ENCODE measurements around the gene MYL3. TPM values are rescaled to one million over a fixed set of nuclear protein-coding genes. Genes with fewer than 3 reads are reported as not detected.
A peak's percentile ranks its signal among the peaks of the same experiment; 100 is the strongest.

MYL3 gene
- total and polyA plus RNA-seq, 2 experiments from 2014 or later: not detected

DNA sequence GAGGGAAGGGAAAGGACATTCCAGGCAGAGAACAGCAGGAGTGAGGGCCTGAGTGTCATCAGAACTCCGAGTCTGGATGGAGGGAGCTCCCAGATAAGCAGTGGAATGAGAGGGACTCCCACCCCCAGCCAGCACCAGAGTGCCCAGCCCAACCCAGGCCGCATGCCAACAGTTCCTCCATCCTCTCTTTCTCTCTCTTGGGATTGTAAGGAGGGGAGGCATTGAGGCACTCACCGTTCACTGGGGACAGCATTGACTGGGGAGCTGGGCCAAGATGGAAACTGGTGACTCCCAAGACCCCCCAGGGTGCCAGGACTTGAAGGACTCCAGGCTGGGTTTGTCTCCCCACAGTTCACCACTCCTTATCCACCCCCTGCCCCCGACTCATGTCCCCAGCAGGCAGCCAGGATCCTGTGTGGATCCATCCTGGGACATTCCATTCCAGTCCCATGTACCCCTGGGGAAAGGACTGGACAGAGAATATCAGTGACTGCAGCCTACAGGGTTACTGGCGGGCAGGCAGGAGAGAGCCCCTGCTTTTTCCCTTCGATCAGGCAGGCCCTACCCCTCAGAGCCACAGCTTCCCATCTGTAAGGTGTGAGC is 30.0 kb upstream of the MYL3 start:
- H3K27ac ChIP-seq (ENCODE audit: low read depth): no peak overlapping the region
- H3K79me2 ChIP-seq (replicated peaks; ENCODE audit: insufficient read depth): no peaks in the 10 kb centered on the region
- H3K36me3 ChIP-seq (ENCODE audit: insufficient read depth): no peaks in the 10 kb centered on the region
- peak overlapping the region; percentile 69 for H3K4me3 ChIP-seq
- no peaks in the 10 kb centered on the region for H3K9me2 ChIP-seq (ENCODE audit: insufficient read depth)
- DNase-seq (ENCODE audit: low spot score) (peak; percentile 28), ATAC-seq (peak; percentile 3)
- no peak overlapping the region for H3K27ac Mint-ChIP-seq
- H3K4me2 ChIP-seq: peak overlapping the region; percentile 91
- H3K27me3 ChIP-seq (ENCODE audit: insufficient read depth): peaks cover 59% of the 10 kb centered on the region
- TF ChIP-seq, protein P1, sequence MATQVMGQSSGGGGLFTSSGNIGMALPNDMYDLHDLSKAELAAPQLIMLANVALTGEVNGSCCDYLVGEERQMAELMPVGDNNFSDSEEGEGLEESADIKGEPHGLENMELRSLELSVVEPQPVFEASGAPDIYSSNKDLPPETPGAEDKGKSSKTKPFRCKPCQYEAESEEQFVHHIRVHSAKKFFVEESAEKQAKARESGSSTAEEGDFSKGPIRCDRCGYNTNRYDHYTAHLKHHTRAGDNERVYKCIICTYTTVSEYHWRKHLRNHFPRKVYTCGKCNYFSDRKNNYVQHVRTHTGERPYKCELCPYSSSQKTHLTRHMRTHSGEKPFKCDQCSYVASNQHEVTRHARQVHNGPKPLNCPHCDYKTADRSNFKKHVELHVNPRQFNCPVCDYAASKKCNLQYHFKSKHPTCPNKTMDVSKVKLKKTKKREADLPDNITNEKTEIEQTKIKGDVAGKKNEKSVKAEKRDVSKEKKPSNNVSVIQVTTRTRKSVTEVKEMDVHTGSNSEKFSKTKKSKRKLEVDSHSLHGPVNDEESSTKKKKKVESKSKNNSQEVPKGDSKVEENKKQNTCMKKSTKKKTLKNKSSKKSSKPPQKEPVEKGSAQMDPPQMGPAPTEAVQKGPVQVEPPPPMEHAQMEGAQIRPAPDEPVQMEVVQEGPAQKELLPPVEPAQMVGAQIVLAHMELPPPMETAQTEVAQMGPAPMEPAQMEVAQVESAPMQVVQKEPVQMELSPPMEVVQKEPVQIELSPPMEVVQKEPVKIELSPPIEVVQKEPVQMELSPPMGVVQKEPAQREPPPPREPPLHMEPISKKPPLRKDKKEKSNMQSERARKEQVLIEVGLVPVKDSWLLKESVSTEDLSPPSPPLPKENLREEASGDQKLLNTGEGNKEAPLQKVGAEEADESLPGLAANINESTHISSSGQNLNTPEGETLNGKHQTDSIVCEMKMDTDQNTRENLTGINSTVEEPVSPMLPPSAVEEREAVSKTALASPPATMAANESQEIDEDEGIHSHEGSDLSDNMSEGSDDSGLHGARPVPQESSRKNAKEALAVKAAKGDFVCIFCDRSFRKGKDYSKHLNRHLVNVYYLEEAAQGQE (IDR thresholded peaks at IDR 0.05; ENCODE audit: unreplicated experiment): no peak
- TF ChIP-seq CREB1 (CRISPR knock-in tag; IDR thresholded peaks at IDR 0.05; ENCODE audit: low read depth) (no peak), ZNF331 (CRISPR knock-in tag; IDR thresholded peaks at IDR 0.05; ENCODE audit: low read depth) (no peak), EZH2phosphoT487 (IDR thresholded peaks at IDR 0.05; ENCODE audit: unreplicated experiment) (no peak)
- peaks cover 63% of the 10 kb centered on the region for H3K27me3 Mint-ChIP-seq (ENCODE audit: insufficient read depth, low read depth, poor library complexity)
- H3K36me3 Mint-ChIP-seq (ENCODE audit: low read depth): no peaks in the 10 kb centered on the region
- H3K9me3 Mint-ChIP-seq: no peaks in the 10 kb centered on the region
- H4K20me1 ChIP-seq (replicated peaks; ENCODE audit: insufficient read depth): no peaks in the 10 kb centered on the region
- H2AFZ ChIP-seq: peak overlapping the region; percentile 99
- H3K4me1 ChIP-seq (ENCODE audit: insufficient read depth): peaks cover 14% of the 10 kb centered on the region
- H3F3A ChIP-seq (replicated peaks; ENCODE audit: low read depth): no peaks in the 10 kb centered on the region
- H3K4me1 Mint-ChIP-seq: peaks cover 11% of the 10 kb centered on the region
- peak overlapping the region; percentile 77 for H3K4me3 Mint-ChIP-seq

DNA sequence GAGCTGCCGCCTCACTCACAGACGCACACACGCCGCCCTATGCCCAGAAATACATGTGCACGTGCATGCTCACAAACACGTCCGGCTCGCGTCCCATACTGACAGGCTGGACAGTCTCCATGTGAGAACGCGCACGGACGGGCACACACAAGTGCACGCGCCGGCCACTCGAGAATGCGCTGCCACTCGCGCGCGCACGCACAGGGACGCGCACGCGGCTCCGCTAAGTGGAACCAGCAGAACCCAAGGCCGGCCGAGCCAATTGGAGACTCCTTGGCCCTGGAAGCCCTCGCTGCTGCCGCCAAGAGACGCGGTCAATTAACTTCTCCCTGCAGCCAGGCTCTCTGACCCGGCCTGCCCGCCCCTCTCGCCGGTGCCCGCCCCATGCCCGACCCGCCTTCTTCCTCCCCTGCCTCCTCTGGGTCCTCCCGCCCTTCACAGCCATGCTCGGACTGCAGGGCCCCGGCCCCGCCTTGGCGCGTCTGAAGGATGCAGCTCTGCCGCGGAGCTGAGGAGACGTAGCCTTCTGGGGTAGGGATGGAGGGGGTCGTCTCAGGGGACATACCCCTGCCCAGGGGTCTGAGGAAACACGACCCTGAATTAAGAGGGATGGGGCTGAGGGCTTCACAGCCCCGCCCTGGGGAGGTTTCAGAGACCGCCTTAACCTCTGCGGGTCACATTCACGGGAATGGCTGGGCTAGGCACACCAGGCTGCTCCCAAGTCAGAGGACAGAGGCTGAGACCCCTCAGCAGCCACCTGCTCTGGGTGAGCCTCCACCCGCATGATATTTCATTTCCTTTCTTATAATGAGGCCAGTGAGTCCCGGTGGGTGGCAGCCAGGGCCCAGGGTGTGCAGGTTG is 29.3 kb upstream of the MYL3 start:
- DNase-seq (ENCODE audit: low spot score) (peak; percentile 94), ATAC-seq (peak; percentile 93)
- Histone ChIP-seq H3K27me3 (ENCODE audit: insufficient read depth) (peaks cover 55% of the 10 kb centered on the region), H4K20me1 (replicated peaks; ENCODE audit: insufficient read depth) (no peaks in the 10 kb centered on the region), H3K4me2 (peak overlapping the region; percentile 91), H2AFZ (peak overlapping the region; percentile 99), H3K4me3 (peak overlapping the region; percentile 69), H3K79me2 (replicated peaks; ENCODE audit: insufficient read depth) (no peaks in the 10 kb centered on the region), H3F3A (replicated peaks; ENCODE audit: low read depth) (no peaks in the 10 kb centered on the region), H3K9me2 (ENCODE audit: insufficient read depth) (no peaks in the 10 kb centered on the region), H3K27ac (ENCODE audit: low read depth) (no peak overlapping the region), H3K4me1 (ENCODE audit: insufficient read depth) (peaks cover 21% of the 10 kb centered on the region), H3K36me3 (ENCODE audit: insufficient read depth) (no peaks in the 10 kb centered on the region)
- H3K27ac Mint-ChIP-seq: no peak overlapping the region
- TF ChIP-seq EZH2 (IDR thresholded peaks at IDR 0.05; ENCODE audit: low read depth, unreplicated experiment) (peak; percentile 48), POLR2AphosphoS5 (IDR thresholded peaks at IDR 0.05; ENCODE audit: low read depth) (peak; percentile 27; the same call in 1 of the 2 replicates), STAT1 (IDR thresholded peaks at IDR 0.05; ENCODE audit: unreplicated experiment) (no peak)
- TF ChIP-seq, protein P2, sequence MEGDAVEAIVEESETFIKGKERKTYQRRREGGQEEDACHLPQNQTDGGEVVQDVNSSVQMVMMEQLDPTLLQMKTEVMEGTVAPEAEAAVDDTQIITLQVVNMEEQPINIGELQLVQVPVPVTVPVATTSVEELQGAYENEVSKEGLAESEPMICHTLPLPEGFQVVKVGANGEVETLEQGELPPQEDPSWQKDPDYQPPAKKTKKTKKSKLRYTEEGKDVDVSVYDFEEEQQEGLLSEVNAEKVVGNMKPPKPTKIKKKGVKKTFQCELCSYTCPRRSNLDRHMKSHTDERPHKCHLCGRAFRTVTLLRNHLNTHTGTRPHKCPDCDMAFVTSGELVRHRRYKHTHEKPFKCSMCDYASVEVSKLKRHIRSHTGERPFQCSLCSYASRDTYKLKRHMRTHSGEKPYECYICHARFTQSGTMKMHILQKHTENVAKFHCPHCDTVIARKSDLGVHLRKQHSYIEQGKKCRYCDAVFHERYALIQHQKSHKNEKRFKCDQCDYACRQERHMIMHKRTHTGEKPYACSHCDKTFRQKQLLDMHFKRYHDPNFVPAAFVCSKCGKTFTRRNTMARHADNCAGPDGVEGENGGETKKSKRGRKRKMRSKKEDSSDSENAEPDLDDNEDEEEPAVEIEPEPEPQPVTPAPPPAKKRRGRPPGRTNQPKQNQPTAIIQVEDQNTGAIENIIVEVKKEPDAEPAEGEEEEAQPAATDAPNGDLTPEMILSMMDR (conservative IDR thresholded peaks at IDR 0.05; ENCODE audit: low read depth in 2 of 2): peak in 1 of 2 experiments; percentile 40; a peak in 2 of 4 replicates
- H3K36me3 Mint-ChIP-seq (ENCODE audit: low read depth): no peaks in the 10 kb centered on the region
- H3K27me3 Mint-ChIP-seq (ENCODE audit: insufficient read depth, low read depth, poor library complexity): peaks cover 64% of the 10 kb centered on the region
- H3K9me3 Mint-ChIP-seq: no peaks in the 10 kb centered on the region
- H3K4me1 Mint-ChIP-seq: peaks cover 14% of the 10 kb centered on the region
- H3K4me3 Mint-ChIP-seq: peak overlapping the region; percentile 77
